Skeletal muscle satellite cell (primary cell): Measurements from ENCODE around the gene PTPN4.

Experiments
- H3K27me3 ChIP-seq: 2 replicates; pipeline ENCODE4 v1.7.0; 2013; ENCODE audit warnings: low read length; ENCODE audit not compliant: control insufficient read depth, insufficient read depth
- H3K36me3 ChIP-seq: 2 replicates; pipeline ENCODE4 v1.7.0; 2013; ENCODE audit warnings: mild to moderate bottlenecking, control low read depth, low read length; ENCODE audit not compliant: insufficient read depth
- H3K4me1 ChIP-seq: 2 replicates; pipeline ENCODE4 v1.7.0; 2013; ENCODE audit warnings: low read length; ENCODE audit not compliant: control insufficient read depth, insufficient read depth
- H3K4me2 ChIP-seq: 2 replicates; pipeline ENCODE4 v1.7.0; 2013; ENCODE audit warnings: mild to moderate bottlenecking, low read length
- H3K4me3 ChIP-seq: 2 replicates; pipeline ENCODE4 v1.7.0; 2013; ENCODE audit warnings: low read length
- H3K9ac ChIP-seq: 2 replicates; pipeline ENCODE4 v1.7.0; 2013; ENCODE audit warnings: mild to moderate bottlenecking, low read depth, low read length, moderate library complexity
- H3K9me3 ChIP-seq: replicated peaks from 2 replicates; pipeline ENCODE4 v1.7.0; 2013; ENCODE audit warnings: mild to moderate bottlenecking, control low read depth, low read length

PTPN4 gene

GRCh38 chr2:119871725-119872124 is 112.0 kb downstream of the PTPN4 start:
- Histone ChIP-seq H3K9ac (no peak overlapping the region), H3K9me3 (no peaks in the 10 kb centered on the region), H3K4me2 (no peak overlapping the region), H3K27me3 (no peaks in the 10 kb centered on the region), H3K36me3 (no peaks in the 10 kb centered on the region), H3K4me3 (no peak overlapping the region), H3K4me1 (no peaks in the 10 kb centered on the region)

- H3K27me3 ChIP-seq = no peaks in the 10 kb centered on the region
- H3K4me3 ChIP-seq = no peak overlapping the region
- no peaks in the 10 kb centered on the region for H3K9me3 ChIP-seq
- no peak overlapping the region for H3K9ac ChIP-seq
- H3K36me3 ChIP-seq = no peaks in the 10 kb centered on the region
- no peaks in the 10 kb centered on the region for H3K4me1 ChIP-seq
- H3K4me2 ChIP-seq = no peak overlapping the region
These were observed 113.9 kb downstream of the PTPN4 start for GRCh38 chr2:119873350-119874315.

GRCh38 chr2:119879502-119879901 is 119.8 kb downstream of the PTPN4 start:
- no peak overlapping the region for H3K4me2 ChIP-seq
- no peaks in the 10 kb centered on the region for H3K9me3 ChIP-seq
- H3K27me3 ChIP-seq = no peaks in the 10 kb centered on the region
- no peaks in the 10 kb centered on the region for H3K36me3 ChIP-seq
- H3K9ac ChIP-seq = no peak overlapping the region
- H3K4me3 ChIP-seq = no peak overlapping the region
- H3K4me1 ChIP-seq = no peaks in the 10 kb centered on the region

GRCh38 chr2:119888680-119889079 is 129.0 kb downstream of the PTPN4 start:
- Histone ChIP-seq H3K27me3 (no peaks in the 10 kb centered on the region), H3K4me1 (peaks cover 6% of the 10 kb centered on the region), H3K4me3 (no peak overlapping the region), H3K4me2 (peak overlapping the region; percentile 7), H3K36me3 (no peaks in the 10 kb centered on the region), H3K9me3 (peaks cover 3% of the 10 kb centered on the region), H3K9ac (no peak overlapping the region)

- H3K4me3 ChIP-seq = no peak overlapping the region
- no peaks in the 10 kb centered on the region for H3K4me1 ChIP-seq
- H3K27me3 ChIP-seq = no peaks in the 10 kb centered on the region
- H3K4me2 ChIP-seq = no peak overlapping the region
- no peaks in the 10 kb centered on the region for H3K9me3 ChIP-seq
- no peak overlapping the region for H3K9ac ChIP-seq
- peaks cover 8% of the 10 kb centered on the region for H3K36me3 ChIP-seq
These were observed 138.1 kb downstream of the PTPN4 start for GRCh38 chr2:119897736-119898395.

GRCh38 chr2:119901013-119901412 is 141.3 kb downstream of the PTPN4 start:
- no peaks in the 10 kb centered on the region for H3K4me1 ChIP-seq
- H3K36me3 ChIP-seq = peaks cover 11% of the 10 kb centered on the region
- no peaks in the 10 kb centered on the region for H3K27me3 ChIP-seq
- H3K9me3 ChIP-seq = no peaks in the 10 kb centered on the region
- H3K4me2 ChIP-seq = no peak overlapping the region
- no peak overlapping the region for H3K9ac ChIP-seq
- no peak overlapping the region for H3K4me3 ChIP-seq

GRCh38 chr2:119910566-119910965 is 150.8 kb downstream of the PTPN4 start:
- no peaks in the 10 kb centered on the region for H3K27me3 ChIP-seq
- H3K4me2 ChIP-seq = no peak overlapping the region
- no peak overlapping the region for H3K4me3 ChIP-seq
- H3K36me3 ChIP-seq = no peaks in the 10 kb centered on the region
- no peak overlapping the region for H3K9ac ChIP-seq
- no peaks in the 10 kb centered on the region for H3K9me3 ChIP-seq
- H3K4me1 ChIP-seq = no peaks in the 10 kb centered on the region

GRCh38 chr2:119914266-119914665 is 154.5 kb downstream of the PTPN4 start:
- Histone ChIP-seq H3K4me2 (no peak overlapping the region), H3K4me1 (no peaks in the 10 kb centered on the region), H3K9ac (no peak overlapping the region), H3K36me3 (no peaks in the 10 kb centered on the region), H3K9me3 (no peaks in the 10 kb centered on the region), H3K4me3 (no peak overlapping the region), H3K27me3 (no peaks in the 10 kb centered on the region)

GRCh38 chr2:119921825-119922224 is 162.1 kb downstream of the PTPN4 start:
- Histone ChIP-seq H3K27me3 (no peaks in the 10 kb centered on the region), H3K4me1 (no peaks in the 10 kb centered on the region), H3K4me3 (no peak overlapping the region), H3K36me3 (no peaks in the 10 kb centered on the region), H3K4me2 (no peak overlapping the region), H3K9me3 (no peaks in the 10 kb centered on the region), H3K9ac (no peak overlapping the region)

GRCh38 chr2:119922699-119923098 is 163.0 kb downstream of the PTPN4 start:
- no peak overlapping the region for H3K4me3 ChIP-seq
- no peaks in the 10 kb centered on the region for H3K36me3 ChIP-seq
- H3K9me3 ChIP-seq = no peaks in the 10 kb centered on the region
- H3K4me2 ChIP-seq = no peak overlapping the region
- H3K9ac ChIP-seq = no peak overlapping the region
- H3K27me3 ChIP-seq = no peaks in the 10 kb centered on the region
- no peaks in the 10 kb centered on the region for H3K4me1 ChIP-seq

GRCh38 chr2:119929537-119929936 is 169.8 kb downstream of the PTPN4 start:
- Histone ChIP-seq H3K27me3 (no peaks in the 10 kb centered on the region), H3K4me3 (no peak overlapping the region), H3K4me2 (no peak overlapping the region), H3K9me3 (no peaks in the 10 kb centered on the region), H3K4me1 (no peaks in the 10 kb centered on the region), H3K9ac (no peak overlapping the region), H3K36me3 (peaks cover 5% of the 10 kb centered on the region)
